Measurements from ENCODE around the gene MARF1. TPM values are rescaled to one million over a fixed set of nuclear protein-coding genes. Genes with fewer than 3 reads are reported as not detected.
A peak's percentile ranks its signal among the peaks of the same experiment; 100 is the strongest.
"Not testable (repeated sequence)": the region's sequence is repeated elsewhere in the genome, so short reads cannot be mapped to it uniquely, and the experiment has no call there.

The MARF1 gene, protein sequence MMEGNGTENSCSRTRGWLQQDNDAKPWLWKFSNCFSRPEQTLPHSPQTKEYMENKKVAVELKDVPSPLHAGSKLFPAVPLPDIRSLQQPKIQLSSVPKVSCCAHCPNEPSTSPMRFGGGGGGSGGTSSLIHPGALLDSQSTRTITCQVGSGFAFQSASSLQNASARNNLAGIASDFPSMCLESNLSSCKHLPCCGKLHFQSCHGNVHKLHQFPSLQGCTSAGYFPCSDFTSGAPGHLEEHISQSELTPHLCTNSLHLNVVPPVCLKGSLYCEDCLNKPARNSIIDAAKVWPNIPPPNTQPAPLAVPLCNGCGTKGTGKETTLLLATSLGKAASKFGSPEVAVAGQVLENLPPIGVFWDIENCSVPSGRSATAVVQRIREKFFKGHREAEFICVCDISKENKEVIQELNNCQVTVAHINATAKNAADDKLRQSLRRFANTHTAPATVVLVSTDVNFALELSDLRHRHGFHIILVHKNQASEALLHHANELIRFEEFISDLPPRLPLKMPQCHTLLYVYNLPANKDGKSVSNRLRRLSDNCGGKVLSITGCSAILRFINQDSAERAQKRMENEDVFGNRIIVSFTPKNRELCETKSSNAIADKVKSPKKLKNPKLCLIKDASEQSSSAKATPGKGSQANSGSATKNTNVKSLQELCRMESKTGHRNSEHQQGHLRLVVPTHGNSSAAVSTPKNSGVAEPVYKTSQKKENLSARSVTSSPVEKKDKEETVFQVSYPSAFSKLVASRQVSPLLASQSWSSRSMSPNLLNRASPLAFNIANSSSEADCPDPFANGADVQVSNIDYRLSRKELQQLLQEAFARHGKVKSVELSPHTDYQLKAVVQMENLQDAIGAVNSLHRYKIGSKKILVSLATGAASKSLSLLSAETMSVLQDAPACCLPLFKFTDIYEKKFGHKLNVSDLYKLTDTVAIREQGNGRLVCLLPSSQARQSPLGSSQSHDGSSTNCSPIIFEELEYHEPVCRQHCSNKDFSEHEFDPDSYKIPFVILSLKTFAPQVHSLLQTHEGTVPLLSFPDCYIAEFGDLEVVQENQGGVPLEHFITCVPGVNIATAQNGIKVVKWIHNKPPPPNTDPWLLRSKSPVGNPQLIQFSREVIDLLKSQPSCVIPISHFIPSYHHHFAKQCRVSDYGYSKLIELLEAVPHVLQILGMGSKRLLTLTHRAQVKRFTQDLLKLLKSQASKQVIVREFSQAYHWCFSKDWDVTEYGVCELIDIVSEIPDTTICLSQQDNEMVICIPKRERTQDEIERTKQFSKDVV (N-terminal part only)
- 6.4 and 8.9 TPM in 2 replicates for total RNA-seq (2014; rRNA removed; shearing (Covaris generic))

DNA sequence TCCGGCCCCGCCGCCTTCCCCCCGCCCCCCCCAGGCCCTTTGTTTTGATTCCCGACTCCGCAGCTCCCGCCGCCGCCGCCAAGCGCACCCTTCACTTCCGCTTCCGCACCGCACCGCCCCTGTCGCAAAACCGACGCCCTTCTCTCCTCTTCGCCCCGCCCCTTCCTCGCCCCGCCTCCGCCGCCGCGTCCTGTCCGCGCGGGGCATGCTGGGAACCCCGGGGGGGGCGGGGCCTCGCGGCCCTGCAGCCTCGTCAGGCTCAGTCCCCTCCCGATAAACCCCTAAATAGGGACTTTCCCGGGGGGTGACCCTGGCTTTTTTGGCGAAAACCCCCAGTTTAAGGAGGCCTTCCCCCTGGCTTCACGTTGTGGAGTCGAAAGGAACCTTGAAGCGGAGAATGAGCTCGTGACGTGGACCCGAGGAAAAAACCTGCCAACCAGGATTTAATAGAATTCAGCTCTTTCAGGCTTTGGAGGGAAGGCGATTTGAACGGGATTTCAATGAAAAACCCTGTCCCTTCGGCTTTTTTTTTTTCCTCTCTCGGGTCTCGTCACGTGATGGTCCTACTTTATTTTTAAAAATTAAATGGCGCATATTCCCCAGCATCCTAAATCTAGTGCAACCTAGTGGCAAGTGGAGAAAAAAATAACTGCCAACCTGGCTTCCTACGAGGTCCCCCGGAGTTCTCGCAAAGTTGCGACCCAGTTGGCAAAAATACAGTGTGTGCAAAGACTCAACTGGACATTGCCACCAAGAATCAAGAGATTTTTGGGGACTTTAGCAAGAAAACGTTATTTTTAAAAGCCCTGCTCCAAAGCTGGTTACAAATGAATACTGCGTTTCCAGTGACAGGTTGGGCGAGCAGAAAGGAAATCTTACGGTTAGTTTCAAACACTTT is at the start of gene MARF1:
MARF1 (minus strand) TSS at position 107 of the 898 bp plus-strand sequence. CDS start 3,921 bp downstream, outside the sequence.
- DNase-seq (ENCODE audit: low spot score): peak; percentile 87

GRCh38 chr16:15692508-15692907 is 49.6 kb upstream of the MARF1 start:
- DNase-seq (ENCODE audit: low spot score): not testable (repeated sequence)

- no peak for DNase-seq (ENCODE audit: low spot score)
Measured at GRCh38 chr16:15691046-15691445, 48.1 kb upstream of the MARF1 start.

GRCh38 chr16:15690296-15690695 is 47.3 kb upstream of the MARF1 start:
- peak; percentile 14 for DNase-seq (ENCODE audit: low spot score)

- DNase-seq (ENCODE audit: low spot score): no peak
Measured at GRCh38 chr16:15689290-15689689, 46.3 kb upstream of the MARF1 start.

- no peak for DNase-seq (ENCODE audit: low spot score)
Measured at GRCh38 chr16:15686287-15686686, 43.3 kb upstream of the MARF1 start.

DNA sequence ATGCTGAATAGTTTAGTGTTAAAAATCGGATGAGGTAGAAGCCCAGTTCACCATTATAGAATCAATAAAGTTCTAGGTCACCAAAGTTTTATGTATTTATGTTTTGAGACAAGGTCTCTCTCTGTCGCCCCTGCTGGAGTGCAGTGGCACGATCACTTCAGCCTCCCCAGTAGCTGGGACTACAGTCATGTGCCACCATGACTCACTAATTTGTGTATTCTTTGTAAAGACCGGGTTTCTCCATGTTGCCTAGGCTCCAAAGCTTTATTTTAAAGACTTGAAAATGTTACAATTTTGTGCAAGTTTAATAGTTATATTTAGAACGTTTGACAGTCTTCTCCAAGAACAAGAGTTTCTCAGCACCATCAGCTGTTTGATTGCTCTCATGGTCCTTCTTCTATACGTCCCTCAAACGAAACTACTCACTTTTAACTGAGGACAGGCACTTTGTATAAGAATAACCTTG is 39.2 kb upstream of the MARF1 start:
- peak; percentile 82 for DNase-seq (ENCODE audit: low spot score)

DNA sequence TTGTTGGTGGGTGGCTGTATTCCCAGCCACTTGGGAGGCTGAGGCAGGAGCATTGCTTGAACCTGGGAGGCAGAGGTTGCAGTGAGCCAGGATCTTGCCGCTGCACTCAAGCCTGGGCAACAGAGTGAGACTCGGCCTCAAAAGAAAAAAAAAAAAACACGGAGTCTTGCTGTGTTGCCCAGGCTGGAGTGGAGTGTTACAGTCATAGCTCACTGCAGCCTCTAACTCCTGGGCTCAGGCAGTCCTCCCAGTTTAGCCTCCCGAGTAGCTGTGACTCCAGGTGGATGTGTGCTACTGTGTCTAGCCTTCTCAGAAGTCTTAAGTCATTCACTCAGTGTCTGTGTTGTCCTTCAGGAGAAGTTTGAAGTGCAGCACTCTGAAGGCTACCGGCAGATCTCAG is 34.5 kb upstream of the MARF1 start:
- no peak for DNase-seq (ENCODE audit: low spot score)

- no peak for DNase-seq (ENCODE audit: low spot score)
Measured at GRCh38 chr16:15676506-15676905, 33.6 kb upstream of the MARF1 start.

DNA sequence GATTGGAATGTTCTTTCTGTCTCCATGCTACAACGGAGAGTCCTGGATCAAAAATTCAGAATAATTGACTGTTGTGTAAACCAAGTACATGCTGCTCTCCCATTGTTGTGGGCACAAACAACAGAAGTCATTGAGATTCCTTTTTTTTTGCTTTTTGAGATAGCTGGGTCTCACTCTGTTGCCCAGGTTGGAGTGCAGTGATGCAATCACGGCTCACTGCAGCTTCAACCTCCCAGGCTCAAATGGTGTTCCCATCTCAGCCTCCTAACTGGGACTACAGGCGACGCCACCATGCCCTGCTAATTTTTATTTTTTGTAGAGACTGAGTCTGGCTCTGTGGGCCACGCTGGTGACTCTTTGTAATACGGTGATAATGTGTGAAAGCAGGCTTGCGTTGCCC is 31.6 kb upstream of the MARF1 start:
- DNase-seq (ENCODE audit: low spot score): no peak

DNA sequence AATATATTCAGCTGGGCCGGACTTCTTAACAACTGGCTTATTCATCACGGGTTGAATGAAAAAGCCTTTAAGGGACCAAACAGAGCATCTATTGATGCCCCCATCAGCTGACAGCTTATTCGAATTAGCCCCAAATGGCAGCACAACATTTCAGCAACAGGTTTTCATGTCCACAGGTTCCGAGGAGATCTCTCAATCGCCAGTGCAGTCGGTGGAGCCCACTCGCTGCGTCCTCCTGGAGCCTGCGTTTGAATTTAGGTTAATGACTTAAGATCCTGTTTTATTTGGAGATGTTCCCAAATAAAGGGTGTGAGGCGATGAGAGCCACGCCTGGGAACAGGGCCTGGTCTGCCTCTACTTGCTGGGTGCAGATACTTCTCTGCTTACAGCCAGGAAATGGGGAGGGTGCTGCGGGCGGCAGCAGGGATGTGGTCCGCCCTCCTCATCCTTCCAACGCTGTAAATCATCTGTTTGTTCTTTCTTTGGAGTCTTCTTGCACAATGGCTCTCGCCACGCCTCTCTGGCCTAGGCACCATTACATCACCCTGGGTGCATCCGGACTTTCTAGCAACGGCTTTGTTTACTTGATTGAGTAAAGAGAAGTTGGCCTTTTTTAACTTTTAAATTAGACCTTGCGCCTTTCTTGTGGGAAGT is 29.7 kb upstream of the MARF1 start:
- peak; percentile 98 for DNase-seq (ENCODE audit: low spot score)

- DNase-seq (ENCODE audit: low spot score): not testable (repeated sequence)
Measured at GRCh38 chr16:15672127-15672513, 29.2 kb upstream of the MARF1 start.

DNA sequence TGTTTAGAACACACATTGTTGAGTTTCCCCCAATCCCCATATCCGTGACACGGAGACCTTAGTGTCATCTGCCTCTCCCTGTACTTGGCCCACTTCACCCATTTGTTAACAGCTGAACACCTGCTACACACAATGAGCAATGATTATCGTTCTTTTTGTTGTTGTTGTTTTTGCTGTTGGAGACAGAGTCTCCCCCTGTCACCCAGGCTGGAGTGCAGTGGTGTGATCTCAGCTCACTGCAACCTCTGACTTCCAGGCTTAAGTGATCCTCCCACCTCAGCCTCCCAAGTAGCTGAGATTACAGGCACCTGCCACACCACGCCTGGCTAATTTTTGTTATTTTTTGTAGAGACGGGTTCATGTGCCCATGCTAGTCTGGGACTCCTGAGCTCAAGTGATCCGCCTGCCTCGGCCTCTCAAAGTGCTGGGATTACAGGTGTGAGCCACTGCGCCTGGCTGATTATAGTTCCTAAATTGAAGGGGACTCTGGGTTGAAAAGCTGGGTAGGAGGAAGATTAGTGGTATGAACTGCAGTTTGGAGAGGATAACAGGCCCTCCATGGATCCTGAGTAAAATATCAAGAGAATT is 28.7 kb upstream of the MARF1 start:
- no peak for DNase-seq (ENCODE audit: low spot score)

DNA sequence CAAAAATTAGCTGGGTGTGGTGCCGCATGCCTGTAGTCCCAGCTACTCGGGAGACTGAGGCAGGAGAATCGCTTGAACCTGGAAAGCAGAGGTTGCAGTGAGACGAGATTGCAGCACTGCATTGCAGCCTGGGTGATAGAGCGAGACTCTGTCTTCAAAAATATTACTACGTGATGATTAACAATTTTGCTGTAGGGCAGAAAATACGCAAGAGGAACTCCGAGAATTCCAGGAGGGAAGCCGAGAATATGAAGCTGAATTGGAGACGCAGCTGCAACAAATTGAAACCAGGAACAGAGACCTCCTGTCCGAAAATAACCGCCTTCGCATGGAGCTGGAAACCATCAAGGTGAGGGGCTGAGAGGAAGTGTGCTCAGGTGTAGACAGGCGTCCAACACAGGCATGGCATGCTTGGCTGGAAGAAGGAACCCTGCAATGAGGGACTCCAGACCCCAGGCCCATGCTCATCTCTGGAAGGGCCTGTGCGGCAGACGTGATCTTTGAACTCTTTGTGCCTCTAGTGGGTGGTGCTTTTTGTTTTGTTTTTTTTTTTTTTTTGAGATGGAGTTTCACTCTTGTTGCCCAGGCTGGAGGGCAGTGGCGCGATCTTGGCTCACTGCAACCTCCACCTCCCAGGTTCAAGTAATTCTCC is 24.3 kb upstream of the MARF1 start:
- no peak for DNase-seq (ENCODE audit: low spot score)

GRCh38 chr16:15665107-15665506 is 22.2 kb upstream of the MARF1 start:
- DNase-seq (ENCODE audit: low spot score): no peak

GRCh38 chr16:15660203-15660601 is 17.2 kb upstream of the MARF1 start:
- DNase-seq (ENCODE audit: low spot score): no peak

DNA sequence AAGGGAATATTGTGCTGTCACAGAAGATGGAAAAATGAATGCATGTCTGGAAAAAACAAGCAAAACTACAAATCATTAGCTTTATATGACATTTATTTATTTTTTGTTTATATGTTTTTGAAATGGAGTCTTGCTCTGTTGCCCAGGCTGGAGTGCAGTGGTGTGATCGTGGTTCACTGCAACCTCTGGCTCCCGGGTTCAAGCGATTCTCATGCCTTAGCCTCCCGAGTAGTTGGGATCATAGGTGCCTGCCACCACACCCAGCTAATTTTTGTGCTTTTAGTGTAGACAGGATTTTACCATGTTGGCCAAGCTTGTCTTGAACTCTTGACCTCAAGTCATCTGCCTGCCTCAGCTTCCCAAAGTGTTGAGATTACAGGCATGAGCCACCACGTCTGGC is 15.6 kb upstream of the MARF1 start:
- no peak for DNase-seq (ENCODE audit: low spot score)

DNA sequence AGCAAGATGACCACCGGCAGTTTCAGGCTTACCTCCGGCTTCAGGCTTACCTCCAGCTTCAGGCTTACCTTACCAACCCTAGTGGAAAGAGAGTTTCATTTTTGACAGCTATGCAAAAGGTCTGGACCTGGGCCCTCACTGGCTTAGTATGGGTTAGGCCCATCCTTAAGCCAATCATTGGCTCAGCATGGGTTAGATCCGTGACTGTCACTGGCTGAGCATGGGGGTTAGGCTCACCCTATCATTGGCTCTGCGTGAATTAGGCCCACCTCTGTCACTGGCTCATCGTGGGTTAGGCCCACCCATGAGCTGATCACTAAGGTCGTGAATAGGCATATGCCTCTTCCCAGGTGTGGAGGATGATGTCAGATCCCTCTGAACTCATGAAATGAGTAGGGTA is 15.2 kb upstream of the MARF1 start:
- DNase-seq (ENCODE audit: low spot score): no peak

- not testable (repeated sequence) for DNase-seq (ENCODE audit: low spot score)
Measured at GRCh38 chr16:15655561-15655960, 12.6 kb upstream of the MARF1 start.
